NCI-H526 treated with DMSO at 0.1 percent for 48 hours (cell line): ENCODE data around the gene ZNF678.

ENCODE experiments used
- DNase-seq: peaks from one replicate; lab custom pipeline; 2025; lab: John Stamatoyannopoulos, UW

The ZNF678 gene

DNA sequence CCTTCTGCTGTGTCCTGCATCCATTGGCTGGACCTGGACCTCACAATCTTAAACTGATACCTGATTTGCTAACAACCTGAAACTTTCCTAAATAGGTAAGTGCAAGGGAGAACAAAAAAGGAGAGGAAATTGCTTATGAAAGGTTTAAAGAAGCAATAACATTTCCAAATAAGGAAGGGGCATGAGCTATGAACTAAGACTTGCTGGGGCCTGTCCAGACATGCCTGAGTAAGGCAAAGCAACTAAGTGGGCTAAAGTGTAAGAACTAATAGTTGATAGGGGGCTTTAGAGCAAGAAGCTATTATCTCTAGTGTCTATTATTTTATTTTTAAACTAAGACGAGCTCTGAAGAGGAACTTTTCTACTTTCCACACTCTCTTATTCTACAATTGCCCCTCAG lies 160.1 kb downstream of the ZNF678 start:
- no peak for DNase-seq

DNA sequence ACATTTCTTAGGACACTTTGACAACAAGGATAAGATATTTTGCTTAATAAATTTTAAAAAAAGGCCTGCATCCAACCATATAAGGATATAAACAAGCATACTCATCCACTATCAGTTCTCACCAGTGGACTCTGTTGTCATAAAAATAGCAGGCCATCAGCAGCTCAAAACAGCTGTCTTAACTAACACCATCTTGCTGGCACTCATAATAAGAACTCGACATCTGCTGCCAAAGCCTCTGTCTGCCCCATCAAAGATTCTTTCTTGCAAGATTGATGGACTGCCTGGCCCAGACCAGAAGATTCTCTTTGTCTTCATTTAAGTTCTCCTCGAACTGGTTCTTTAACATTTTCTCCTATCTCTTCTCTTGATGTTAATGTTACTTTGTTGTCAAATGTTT lies 161.7 kb downstream of the ZNF678 start:
- DNase-seq = no peak

DNA sequence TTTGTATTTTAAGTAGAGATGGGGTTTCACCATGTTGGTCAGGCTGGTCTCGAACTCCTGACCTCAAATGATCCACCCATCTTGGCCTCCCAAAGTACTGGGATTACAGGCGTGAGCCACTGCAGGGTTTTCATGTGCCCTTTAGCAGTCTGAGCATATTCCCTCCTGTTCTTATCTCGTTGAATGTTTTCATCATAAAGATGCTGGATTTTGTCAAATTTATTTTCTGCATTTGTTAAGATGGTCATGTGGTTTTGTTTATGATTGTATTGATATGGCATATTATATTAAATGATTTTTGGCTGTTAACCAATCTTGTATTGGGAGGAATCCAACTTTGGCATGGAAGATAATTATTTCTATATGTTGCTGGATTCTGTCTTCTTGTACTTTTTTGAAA lies 163.0 kb downstream of the ZNF678 start:
- no peak for DNase-seq
